SKM-1 treated with dmso at 0.1 percent for 144 hours (cell line): Measurements from ENCODE around the gene BBOX1.

Experiments used
- DNase-seq: peaks from one replicate; lab custom pipeline; 2025; ENCODE audit not compliant: unreplicated experiment; lab: John Stamatoyannopoulos, UW

Gene BBOX1

GRCh38 chr11:27083241-27083640 is 42.6 kb downstream of the BBOX1 start:
- DNase-seq = no peak

GRCh38 chr11:27083782-27084181 is 43.2 kb downstream of the BBOX1 start:
- DNase-seq = no peak

GRCh38 chr11:27084518-27084917 is 43.9 kb downstream of the BBOX1 start:
- DNase-seq = no peak

GRCh38 chr11:27085111-27085510 is 44.5 kb downstream of the BBOX1 start:
- DNase-seq = no peak

- no peak for DNase-seq
Measured at GRCh38 chr11:27085605-27086004, 45.0 kb downstream of the BBOX1 start.

- DNase-seq = no peak
Measured at GRCh38 chr11:27087432-27087831, 46.8 kb downstream of the BBOX1 start.

GRCh38 chr11:27088353-27088752 is 47.7 kb downstream of the BBOX1 start:
- DNase-seq = no peak

- no peak for DNase-seq
Measured at GRCh38 chr11:27089746-27090145, 49.1 kb downstream of the BBOX1 start.

GRCh38 chr11:27090357-27090948 is 49.8 kb downstream of the BBOX1 start:
- peak; percentile 27 for DNase-seq

GRCh38 chr11:27094120-27094519 is 53.5 kb downstream of the BBOX1 start:
- DNase-seq = no peak

- DNase-seq = no peak
Measured at GRCh38 chr11:27095059-27095458, 54.4 kb downstream of the BBOX1 start.

- DNase-seq = no peak
Measured at GRCh38 chr11:27095887-27096286, 55.3 kb downstream of the BBOX1 start.

- no peak for DNase-seq
Measured at GRCh38 chr11:27097551-27097950, 56.9 kb downstream of the BBOX1 start.

- no peak for DNase-seq
Measured at GRCh38 chr11:27100534-27100933, 59.9 kb downstream of the BBOX1 start.

- DNase-seq = no peak
Measured at GRCh38 chr11:27107548-27107947, 66.9 kb downstream of the BBOX1 start.

- DNase-seq = no peak
Measured at GRCh38 chr11:27108809-27109208, 68.2 kb downstream of the BBOX1 start.

- no peak for DNase-seq
Measured at GRCh38 chr11:27111896-27112295, 71.3 kb downstream of the BBOX1 start.

- DNase-seq = no peak
Measured at GRCh38 chr11:27112946-27113345, 72.3 kb downstream of the BBOX1 start.

- DNase-seq = no peak
Measured at GRCh38 chr11:27115051-27115650, 74.5 kb downstream of the BBOX1 start.

GRCh38 chr11:27116684-27117083 is 76.1 kb downstream of the BBOX1 start:
- DNase-seq = no peak

- no peak for DNase-seq
Measured at GRCh38 chr11:27118371-27118770, 77.8 kb downstream of the BBOX1 start.

- DNase-seq = no peak
Measured at GRCh38 chr11:27118949-27119348, 78.3 kb downstream of the BBOX1 start.

GRCh38 chr11:27119396-27119795 is 78.8 kb downstream of the BBOX1 start:
- DNase-seq = no peak
